Renal pelvis (tissue), 4 donors: Measurements from ENCODE around the gene TAS2R20. TPM values are rescaled to one million over a fixed set of nuclear protein-coding genes. Genes with fewer than 3 reads are reported as not detected.

Experiments
- DNase-seq: peaks from one replicate; pipeline ENCODE4 v3.0.0-alpha.2; 2013
- polyA plus RNA-seq, 3 donors: library from polyadenylated mRNA; unstranded; fragments of 120-200 nt; gene quantifications; one replicate each; pipeline ENCODE4 v1.2.1, GENCODE V29; 2013; ENCODE audit not compliant: insufficient read length in 3 of 3

Gene TAS2R20
- polyA plus RNA-seq, 3 donors = 0.85 to 2.8 (median 2.5) TPM

GRCh38 chr12:10960211-10960610 lies 37.9 kb downstream of the TAS2R20 start:
- no peak for DNase-seq

- DNase-seq = no peak
Measured at GRCh38 chr12:10959804-10960203, 38.3 kb downstream of the TAS2R20 start.

DNA sequence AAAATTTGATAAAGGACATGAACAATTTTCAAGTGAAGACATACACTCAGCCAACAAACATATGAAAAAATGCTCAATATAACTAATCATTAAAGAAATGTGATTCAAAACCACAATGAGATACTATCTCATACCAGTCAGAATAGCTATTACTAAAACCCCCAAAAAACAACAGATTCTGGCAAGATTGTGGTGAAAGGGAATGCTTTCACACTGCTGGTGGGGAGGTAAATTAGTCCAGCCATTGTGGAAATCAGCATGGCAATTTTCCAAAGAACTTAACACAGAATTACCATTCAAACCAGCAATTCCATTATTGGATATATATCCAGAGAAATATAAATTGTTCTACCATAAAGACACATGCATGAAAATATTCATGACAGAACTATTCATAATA lies 40.4 kb downstream of the TAS2R20 start:
- DNase-seq = no peak

GRCh38 chr12:10956085-10956484 lies 42.0 kb downstream of the TAS2R20 start:
- DNase-seq = no peak

DNA sequence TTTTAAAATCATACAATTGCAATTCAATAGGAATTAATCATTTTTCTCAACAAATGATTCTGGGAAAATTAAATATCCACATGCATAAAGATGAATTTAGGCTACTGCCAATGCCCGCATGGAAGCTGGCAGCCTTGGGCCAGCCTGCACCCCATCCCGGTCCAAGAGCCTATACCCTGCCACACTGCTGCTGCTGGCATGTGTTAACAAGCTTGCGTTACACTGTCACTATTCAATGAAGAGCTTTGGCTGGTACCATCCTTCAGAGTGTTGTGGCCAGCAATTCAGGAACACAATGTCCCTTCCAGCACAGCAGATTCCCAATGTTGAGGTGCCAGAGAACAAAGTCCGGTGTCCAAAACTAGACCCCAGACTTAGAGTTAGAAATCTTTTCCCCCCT lies 45.5 kb downstream of the TAS2R20 start:
- no peak for DNase-seq

Other genes starting within 250 kb of the TAS2R20 start
- not detected for gene TAS2R7, start 195.7 kb downstream of the TAS2R20 start, polyA plus RNA-seq
- not detected for gene TAS2R8, start 191.0 kb downstream of the TAS2R20 start, polyA plus RNA-seq
- not detected for gene TAS2R9, start 188.1 kb downstream of the TAS2R20 start, polyA plus RNA-seq
- gene TAS2R10, start 171.9 kb downstream of the TAS2R20 start, polyA plus RNA-seq = 1 to 10 TPM; 1.6 to 3.6 (median 3.1) TPM
- gene PRR4, start 148.8 kb downstream of the TAS2R20 start, polyA plus RNA-seq = 10 to 100 TPM in 2 of 3 donors, 1 to 10 TPM in 1; 5.9 to 11.3 (median 11.3) TPM
- gene PRH1, start 114.0 kb downstream of the TAS2R20 start, polyA plus RNA-seq = 10 to 100 TPM; 12.7 to 16.6 (median 15.1) TPM
- gene TAS2R13, start 88.7 kb downstream of the TAS2R20 start, polyA plus RNA-seq = under 1 TPM; 0.10 to 0.25 (median 0.13) TPM
- under 1 TPM; 0.37 to 0.43 (median 0.40) TPM for gene PRH2, start 69.1 kb downstream of the TAS2R20 start, polyA plus RNA-seq
- 1 to 10 TPM; 2.6 to 5.3 (median 5.1) TPM for gene TAS2R14, start 59.0 kb downstream of the TAS2R20 start, polyA plus RNA-seq
- under 1 TPM; 0.09 to 0.24 (median 0.18) TPM for gene TAS2R50, start 11.4 kb downstream of the TAS2R20 start, polyA plus RNA-seq
- gene TAS2R19, start 24.3 kb upstream of the TAS2R20 start, polyA plus RNA-seq = 1 to 10 TPM; 1.4 to 1.6 (median 1.5) TPM
- 1 to 10 TPM in 2 of 3 donors, under 1 TPM in 1; 0.88 to 2.0 (median 2.0) TPM for gene TAS2R31, start 33.1 kb upstream of the TAS2R20 start, polyA plus RNA-seq
- gene TAS2R46, start 64.0 kb upstream of the TAS2R20 start, polyA plus RNA-seq = under 1 TPM in 2 of 3 donors, not detected in 1; 0.14 to 0.19 TPM
- under 1 TPM; 0.30 to 0.65 (median 0.33) TPM for gene TAS2R43, start 94.0 kb upstream of the TAS2R20 start, polyA plus RNA-seq
- under 1 TPM; 0.16 to 0.22 (median 0.22) TPM for gene TAS2R30, start 136.3 kb upstream of the TAS2R20 start, polyA plus RNA-seq
- 10 to 100 TPM; 16.9 to 18.0 (median 17.3) TPM for gene SMIM10L1, start 172.9 kb upstream of the TAS2R20 start, polyA plus RNA-seq
- gene TAS2R42, start 188.6 kb upstream of the TAS2R20 start, polyA plus RNA-seq = under 1 TPM in 1 of 3 donors, not detected in 2; 0.33 TPM